HCT116 (cell line): Measurements from ENCODE around the gene NOX3. TPM values are rescaled to one million over a fixed set of nuclear protein-coding genes. Genes with fewer than 3 reads are reported as not detected.

Experiments
- ATAC-seq: fragments of 200-7000 bp; cut with Tn5 transposase; 2 replicates; pipeline ENCODE4 v1.9.1; 2020; ENCODE audit warnings: mild to moderate bottlenecking, moderate library complexity
- BruUV-seq: library from RNA; stranded (reverse); fragments of 400-500 nt; replicated peaks from 2 replicates; lab custom pipeline; 2021; lab: Mats Ljungman, UMichigan
- CTCF ChIA-PET: fragments of 300-600 bp; sonication (Branson Sonifier 250); formaldehyde crosslinking; loops from one replicate; lab custom pipeline; 2021; ENCODE audit warnings: antibody characterized with exemption; lab: Charles Lee
- POLR2A ChIA-PET: fragments of 300-600, 350-600 bp; sonication (Branson Sonifier 250); formaldehyde crosslinking; loops from one replicate; lab custom pipeline; 2021; ENCODE audit warnings: antibody characterized with exemption; lab: Charles Lee
- RAD21 ChIA-PET, 2 experiments: fragments of 300-600 bp; sonication (Branson Sonifier 250); formaldehyde crosslinking; loops; one replicate each; lab custom pipeline; 2023; ENCODE audit warnings: low total read pairs in 2 of 2; ENCODE audit not compliant: uncharacterized antibody in 2 of 2, unreplicated experiment in 2 of 2, low non-redundant PET in 1 of 2; lab: Charles Lee
- DNase-seq: peaks from one replicate; pipeline ENCODE4 v3.0.0-alpha.2; 2010; ENCODE audit warnings: low read depth, low spot score
- H2AFZ ChIP-seq: fragments of 200-600 bp; shearing (Covaris generic), sonication (generic); 2 replicates; pipeline ENCODE4 v1.6.1; 2017; ENCODE audit warnings: low read depth, mixed run types, mixed read lengths, antibody characterized with exemption, low read length; ENCODE audit not compliant: poor library complexity, severe bottlenecking
- H3K27ac ChIP-seq: 2 replicates; pipeline ENCODE4 v1.5.1; 2012; ENCODE audit warnings: low read depth, low read length
- H3K27me3 ChIP-seq: fragments of 200-600 bp; sonication (generic); 2 replicates; pipeline ENCODE4 v1.6.1; 2016; ENCODE audit warnings: mixed run types, low read length, mixed read lengths; ENCODE audit not compliant: insufficient read depth
- H3K36me3 ChIP-seq, 2 experiments: fragments of 200-500 bp in 1 of 2; fragments of 200-600 bp in 1 of 2; sonication (Bioruptor generic) in 1 of 2; sonication (generic) in 1 of 2; 2 replicates each; pipeline versions ENCODE4 v1.5.1 to v1.6.1; 2014 to 2016; ENCODE audit warnings: low read length in 2 of 2, inconsistent platforms in 1 of 2, mixed read lengths in 1 of 2, mixed run types in 1 of 2; ENCODE audit not compliant: insufficient read depth in 2 of 2, control insufficient read depth in 1 of 2
- H3K4me1 ChIP-seq, 2 experiments: fragments of 200-600 bp in 1 of 2; sonication (generic) in 1 of 2; 2 replicates each; pipeline versions ENCODE4 v1.5.1 to v1.6.1; 2012 to 2017; ENCODE audit warnings: low read length in 2 of 2, inconsistent platforms in 1 of 2, mild to moderate bottlenecking in 1 of 2, mixed read lengths in 1 of 2, mixed run types in 1 of 2, moderate library complexity in 1 of 2; ENCODE audit not compliant: insufficient read depth in 2 of 2, control insufficient read depth in 1 of 2
- H3K4me2 ChIP-seq: fragments of 200-600 bp; sonication (generic); 2 replicates; pipeline ENCODE4 v1.6.1; 2017; ENCODE audit warnings: mixed run types, low read length, mixed read lengths
- H3K4me3 ChIP-seq, 2 experiments: fragments of 200-600 bp in 1 of 2; sonication (generic) in 1 of 2; replicated peaks in 1 of 2; 2 replicates each; pipeline ENCODE4 v1.5.1; 2011 to 2016; ENCODE audit warnings: low read length in 2 of 2, control low read depth in 1 of 2, low read depth in 1 of 2, mild to moderate bottlenecking in 1 of 2, mixed read lengths in 1 of 2, mixed run types in 1 of 2
- H3K79me2 ChIP-seq: fragments of 200-600 bp; sonication (generic); 2 replicates; pipeline ENCODE4 v1.6.1; 2017; ENCODE audit warnings: mild to moderate bottlenecking, mixed run types, low read length, moderate library complexity, mixed read lengths; ENCODE audit not compliant: insufficient read depth
- H3K9ac ChIP-seq: fragments of 200-600 bp; sonication (generic); 2 replicates; pipeline ENCODE4 v1.6.1; 2016; ENCODE audit warnings: low read length, mixed read lengths
- H3K9me2 ChIP-seq: fragments of 200-600 bp; sonication (generic), shearing (Covaris generic); 2 replicates; pipeline ENCODE4 v1.6.1; 2017; ENCODE audit warnings: mixed run types, mild to moderate bottlenecking, moderate library complexity; ENCODE audit not compliant: insufficient read depth
- H3K9me3 ChIP-seq, 2 experiments: fragments of 200-500 bp in 1 of 2; fragments of 200-600 bp in 1 of 2; sonication (Bioruptor generic) in 1 of 2; sonication (generic) in 1 of 2; 2 replicates each; pipeline ENCODE4 v1.6.1; 2014 to 2017; ENCODE audit warnings: low read length in 2 of 2, mixed read lengths in 2 of 2, inconsistent platforms in 1 of 2, low read depth in 1 of 2, mild to moderate bottlenecking in 1 of 2, mixed run types in 1 of 2, moderate library complexity in 1 of 2; ENCODE audit not compliant: control insufficient read depth in 1 of 2, insufficient read depth in 1 of 2
- H4K20me1 ChIP-seq: fragments of 200-600 bp; sonication (generic), shearing (Covaris generic); 2 replicates; pipeline ENCODE4 v1.6.1; 2017; ENCODE audit warnings: mixed run types, mild to moderate bottlenecking, moderate library complexity; ENCODE audit not compliant: insufficient read depth
- ATF3 ChIP-seq: IDR thresholded peaks from 2 replicates; pipeline ENCODE4 v1.6.1; 2012
- CEBPB ChIP-seq: IDR thresholded peaks from 2 replicates; pipeline ENCODE4 v1.6.1; 2012; ENCODE audit warnings: low read depth
- CTCF ChIP-seq, 3 experiments: fragments of 200-600 bp in 1 of 3; sonication (generic) in 1 of 3; IDR thresholded peaks in 2 of 3; conservative IDR thresholded peaks in 1 of 3; 2 replicates each; pipeline ENCODE4 v1.5.1; 2012 to 2017; ENCODE audit warnings: low read depth in 2 of 3, low read length in 2 of 3, antibody characterized with exemption in 1 of 3, borderline replicate concordance in 1 of 3, control low read depth in 1 of 3, mild to moderate bottlenecking in 1 of 3, mixed read lengths in 1 of 3, mixed run types in 1 of 3, moderate library complexity in 1 of 3; ENCODE audit not compliant: insufficient read depth in 1 of 3
- ELF1 ChIP-seq: IDR thresholded peaks from 2 replicates; pipeline ENCODE4 v1.6.1; 2012; ENCODE audit warnings: low read depth, borderline replicate concordance
- EZH2 ChIP-seq: fragments of 200-600 bp; sonication (generic); IDR thresholded peaks from 2 replicates; pipeline ENCODE4 v1.6.1; 2017; ENCODE audit warnings: antibody characterized with exemption, mixed run types
- JUND ChIP-seq: IDR thresholded peaks from 2 replicates; pipeline ENCODE4 v1.6.1; 2012
- MAX ChIP-seq: IDR thresholded peaks from 2 replicates; pipeline ENCODE4 v1.6.1; 2012
- POLR2A ChIP-seq: IDR thresholded peaks from 2 replicates; pipeline ENCODE4 v1.7.0; 2011; ENCODE audit warnings: borderline replicate concordance; ENCODE audit not compliant: insufficient read depth, insufficient read length; ENCODE audit errors: extremely low read depth
- RAD21 ChIP-seq: IDR thresholded peaks from 2 replicates; pipeline ENCODE4 v1.6.1; 2012; ENCODE audit warnings: low read depth, mild to moderate bottlenecking
- REST ChIP-seq: IDR thresholded peaks from 2 replicates; pipeline ENCODE4 v1.6.1; 2012; ENCODE audit warnings: low read depth
- SIN3A ChIP-seq: IDR thresholded peaks from 2 replicates; pipeline ENCODE4 v1.6.1; 2012; ENCODE audit warnings: low read depth
- SP1 ChIP-seq: IDR thresholded peaks from 2 replicates; pipeline ENCODE4 v1.6.1; 2012; ENCODE audit warnings: low read depth
- SRF ChIP-seq: IDR thresholded peaks from 2 replicates; pipeline ENCODE4 v1.6.1; 2012; ENCODE audit warnings: low read depth
- TCF7L2 ChIP-seq: IDR thresholded peaks from 2 replicates; pipeline ENCODE4 v1.7.0; 2011; ENCODE audit warnings: borderline replicate concordance, inconsistent platforms; ENCODE audit not compliant: insufficient read depth, insufficient read length; ENCODE audit errors: extremely low read depth
- YY1 ChIP-seq: IDR thresholded peaks from 2 replicates; pipeline ENCODE4 v1.6.1; 2011; ENCODE audit warnings: low read length, low read depth, moderate library complexity, mild to moderate bottlenecking; ENCODE audit not compliant: insufficient replicate concordance; ENCODE audit errors: extremely low read depth
- ZNF274 ChIP-seq: fragments of 200-500 bp; sonication (Bioruptor generic); IDR thresholded peaks from 2 replicates; pipeline ENCODE4 v1.6.1; 2014; ENCODE audit warnings: mild to moderate bottlenecking, low read depth, low read length, inconsistent platforms
- intact Hi-C: fragments of 100-400 bp; cut with micrococcal nuclease; formaldehyde crosslinking; loops from 2 replicates; pipeline ENCODE4 v1.10.0; 2022
- total RNA-seq: library from RNA; stranded (reverse); gene quantifications from one replicate; pipeline ENCODE4 v1.2.1, GENCODE V29; 2021; ENCODE audit not compliant: unreplicated experiment

Gene NOX3
- total RNA-seq, 1 experiment from 2014 or later = not detected

DNA sequence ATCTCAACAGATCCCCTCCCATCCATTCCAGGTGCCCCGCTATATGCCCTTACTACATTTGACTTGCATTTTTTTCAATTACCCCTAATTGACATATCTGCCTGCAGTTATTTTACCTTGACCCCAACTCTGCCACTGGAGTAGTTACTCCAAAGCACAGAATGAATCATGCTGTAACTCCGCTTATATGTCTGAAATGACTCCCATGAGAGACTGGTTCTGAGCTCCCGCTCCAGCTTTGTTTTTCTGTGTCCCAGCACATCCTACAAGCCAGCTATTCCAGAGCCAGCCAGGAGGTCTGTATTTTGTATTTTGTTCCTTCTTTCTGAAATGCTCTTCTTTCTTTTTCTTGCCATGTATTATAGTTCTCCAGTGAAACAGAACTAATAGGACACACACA is 10.9 kb upstream of the NOX3 start:
- Histone ChIP-seq H4K20me1 (no peaks in the 10 kb centered on the region), H2AFZ (no peak overlapping the region), H3K9me3 (no peaks in the 10 kb centered on the region), H3K4me1 (no peaks in the 10 kb centered on the region), H3K9me2 (no peaks in the 10 kb centered on the region), H3K4me2 (no peak overlapping the region), H3K27ac (no peak overlapping the region)
- ChIA-PET POLR2A (no interaction called here), RAD21 (no interaction called here), CTCF (no interaction called here)
- DNase-seq (no peak), ATAC-seq (no peak)
- intact Hi-C loops = no loop called here
- TF ChIP-seq SP1 (no peak), MAX (no peak), YY1 (no peak), ATF3 (no peak), JUND (no peak), ELF1 (no peak)
- TF ChIP-seq, all 23 proteins: peak for 0
- no peaks in the 10 kb centered on the region for H3K79me2 ChIP-seq
- H3K4me3 ChIP-seq = no peak overlapping the region
- H3K9ac ChIP-seq = no peak overlapping the region
- BruUV-seq = no TSS peak
- no peaks in the 10 kb centered on the region for H3K27me3 ChIP-seq
- no peaks in the 10 kb centered on the region for H3K36me3 ChIP-seq

GRCh38 chr6:155461556-155461955 is 5.9 kb upstream of the NOX3 start:
- ChIA-PET RAD21 (no interaction called here), POLR2A (no interaction called here), CTCF (no interaction called here)
- no peaks in the 10 kb centered on the region for H3K27me3 ChIP-seq
- no peak overlapping the region for H3K27ac ChIP-seq
- H3K79me2 ChIP-seq = no peaks in the 10 kb centered on the region
- no peak for DNase-seq
- H3K4me2 ChIP-seq = no peak overlapping the region
- no peak overlapping the region for H3K4me3 ChIP-seq
- no peak overlapping the region for H2AFZ ChIP-seq
- no peaks in the 10 kb centered on the region for H3K9me2 ChIP-seq
- H3K36me3 ChIP-seq = no peaks in the 10 kb centered on the region
- no peaks in the 10 kb centered on the region for H4K20me1 ChIP-seq
- no peak for ATAC-seq
- H3K9ac ChIP-seq = no peak overlapping the region
- intact Hi-C loops = no loop called here
- H3K9me3 ChIP-seq = no peaks in the 10 kb centered on the region
- no peaks in the 10 kb centered on the region for H3K4me1 ChIP-seq
- no TSS peak for BruUV-seq
- TF ChIP-seq YY1 = no peak
- no peak for TF ChIP-seq CEBPB
- TF ChIP-seq ELF1 = no peak
- TF ChIP-seq POLR2A = no peak
- no peak for TF ChIP-seq RAD21
- no peak for TF ChIP-seq TCF7L2
- TF ChIP-seq CTCF (IDR thresholded peaks at IDR 0.05 in 2 of 3, conservative IDR thresholded peaks at IDR 0.05 in 1 of 3; ENCODE audit: borderline replicate concordance in 1 of 3, insufficient read depth in 1 of 3, low read depth in 2 of 3, low read length in 2 of 3) = no peak
- no peak for TF ChIP-seq REST
- no peak for TF ChIP-seq SRF
- TF ChIP-seq EZH2 = no peak
- TF ChIP-seq SIN3A = no peak
- TF ChIP-seq ZNF274 = no peak
